ENCODE data around the gene DNAH1. TPM values are rescaled to one million over a fixed set of nuclear protein-coding genes. Genes with fewer than 3 reads are reported as not detected.

DNAH1 gene
- total RNA-seq, 5 donors from 2014 or later (not counting 1 experiment from before 2014, with no cell fraction given), result 41.5 to 72.0 (median 44.2) TPM

- H3K4me1 Mint-ChIP-seq, result no peaks in the 10 kb centered on the region
- DNase-seq (no peak), ATAC-seq (replicated peaks in 1 of 4) (no peak)
- peaks cover 9% of the 10 kb centered on the region for H3K36me3 Mint-ChIP-seq
- Histone ChIP-seq H3K27me3 (replicated peaks in 1 of 2; ENCODE audit: control insufficient read depth in 2 of 2, extremely low read depth in 1 of 2, insufficient read depth in 2 of 2, low read length in 1 of 2) (no peaks in the 10 kb centered on the region), H3K4me1 (ENCODE audit: control insufficient read depth in 1 of 2, extremely low read depth in 1 of 2, insufficient read depth in 2 of 2, low read length in 2 of 2) (no peaks in the 10 kb centered on the region), H3K9me3 (no peaks in the 10 kb centered on the region), H3K36me3 (ENCODE audit: control insufficient read depth in 2 of 2, extremely low read depth in 1 of 2, insufficient read depth in 1 of 2, low read length in 1 of 2) (peaks cover 7 to 8% of the 10 kb centered on the region in 2 donors), H3K27ac (ENCODE audit: low read length) (no peak overlapping the region), H3K4me3 (ENCODE audit: control insufficient read depth in 1 of 2, extremely low read depth in 1 of 2, low read length in 1 of 2) (no peak overlapping the region)
- CTCF ChIA-PET, result no interaction called here
- H3K9me3 Mint-ChIP-seq, result no peaks in the 10 kb centered on the region
- H3K4me3 Mint-ChIP-seq, result no peak overlapping the region
- no peaks in the 10 kb centered on the region for H3K27me3 Mint-ChIP-seq
- WGBS (ENCODE audit: insufficient coverage), result over 99% methylated on average over 9 of the region's 10 CpGs
- POLR2A ChIA-PET, result interaction anchor here in 1 of 2 donors (0.5 kb wide), 1 partner anchor 301 kb away, joined by 8 read pairs; no protein-coding TSS in a partner anchor
- no peak overlapping the region for H3K27ac Mint-ChIP-seq
These were observed 63.5 kb downstream of the DNAH1 start for GRCh38 chr3:52379610-52380009.

GRCh38 chr3:52380023-52380422 is 63.9 kb downstream of the DNAH1 start:
- CTCF ChIA-PET, result no interaction called here
- Mint-ChIP-seq H3K27me3 (no peaks in the 10 kb centered on the region), H3K9me3 (no peaks in the 10 kb centered on the region), H3K4me1 (no peaks in the 10 kb centered on the region), H3K27ac (no peak overlapping the region), H3K4me3 (no peak overlapping the region), H3K36me3 (peaks cover 9% of the 10 kb centered on the region)
- H3K36me3 ChIP-seq (ENCODE audit: control insufficient read depth in 2 of 2, extremely low read depth in 1 of 2, insufficient read depth in 1 of 2, low read length in 1 of 2), result peaks cover 8% of the 10 kb centered on the region in 2 donors
- POLR2A ChIA-PET, result no interaction called here
- no peak overlapping the region for H3K4me3 ChIP-seq (ENCODE audit: control insufficient read depth in 1 of 2, extremely low read depth in 1 of 2, low read length in 1 of 2)
- H3K9me3 ChIP-seq, result no peaks in the 10 kb centered on the region
- H3K4me1 ChIP-seq (ENCODE audit: control insufficient read depth in 1 of 2, extremely low read depth in 1 of 2, insufficient read depth in 2 of 2, low read length in 2 of 2), result no peaks in the 10 kb centered on the region
- H3K27me3 ChIP-seq (replicated peaks in 1 of 2; ENCODE audit: control insufficient read depth in 2 of 2, extremely low read depth in 1 of 2, insufficient read depth in 2 of 2, low read length in 1 of 2), result no peaks in the 10 kb centered on the region
- no peak for ATAC-seq (replicated peaks in 1 of 4)
- 80% methylated on average over 8 of the region's 10 CpGs for WGBS (ENCODE audit: insufficient coverage)
- no peak for DNase-seq
- no peak overlapping the region for H3K27ac ChIP-seq (ENCODE audit: low read length)

GRCh38 chr3:52381623-52382022 is 65.5 kb downstream of the DNAH1 start:
- H3K27ac ChIP-seq (ENCODE audit: low read length), result no peak overlapping the region
- ChIA-PET POLR2A (no interaction called here), CTCF (no interaction called here)
- Mint-ChIP-seq H3K36me3 (no peaks in the 10 kb centered on the region), H3K4me1 (no peaks in the 10 kb centered on the region), H3K9me3 (no peaks in the 10 kb centered on the region), H3K4me3 (no peak overlapping the region), H3K27ac (no peak overlapping the region), H3K27me3 (no peaks in the 10 kb centered on the region)
- peaks cover 3 to 9% of the 10 kb centered on the region in 2 donors for H3K36me3 ChIP-seq (ENCODE audit: control insufficient read depth in 2 of 2, extremely low read depth in 1 of 2, insufficient read depth in 1 of 2, low read length in 1 of 2)
- no peaks in the 10 kb centered on the region for H3K9me3 ChIP-seq
- no peak overlapping the region for H3K4me3 ChIP-seq (ENCODE audit: control insufficient read depth in 1 of 2, extremely low read depth in 1 of 2, low read length in 1 of 2)
- ATAC-seq (replicated peaks in 1 of 4) (no peak), DNase-seq (no peak)
- no peaks in the 10 kb centered on the region for H3K4me1 ChIP-seq (ENCODE audit: control insufficient read depth in 1 of 2, extremely low read depth in 1 of 2, insufficient read depth in 2 of 2, low read length in 2 of 2)
- 92% methylated on average over 18 of the region's 18 CpGs for WGBS (ENCODE audit: insufficient coverage)
- no peaks in the 10 kb centered on the region for H3K27me3 ChIP-seq (replicated peaks in 1 of 2; ENCODE audit: control insufficient read depth in 2 of 2, extremely low read depth in 1 of 2, insufficient read depth in 2 of 2, low read length in 1 of 2)

GRCh38 chr3:52383446-52383845 is 67.3 kb downstream of the DNAH1 start:
- Mint-ChIP-seq H3K27ac (no peak overlapping the region), H3K27me3 (no peaks in the 10 kb centered on the region), H3K36me3 (no peaks in the 10 kb centered on the region), H3K4me3 (no peak overlapping the region), H3K4me1 (no peaks in the 10 kb centered on the region), H3K9me3 (no peaks in the 10 kb centered on the region)
- Histone ChIP-seq H3K27ac (ENCODE audit: low read length) (no peak overlapping the region), H3K36me3 (ENCODE audit: control insufficient read depth in 2 of 2, extremely low read depth in 1 of 2, insufficient read depth in 1 of 2, low read length in 1 of 2) (peaks cover 6 to 19% of the 10 kb centered on the region in 2 donors), H3K4me1 (ENCODE audit: control insufficient read depth in 1 of 2, extremely low read depth in 1 of 2, insufficient read depth in 2 of 2, low read length in 2 of 2) (no peaks in the 10 kb centered on the region), H3K27me3 (replicated peaks in 1 of 2; ENCODE audit: control insufficient read depth in 2 of 2, extremely low read depth in 1 of 2, insufficient read depth in 2 of 2, low read length in 1 of 2) (no peaks in the 10 kb centered on the region), H3K4me3 (ENCODE audit: control insufficient read depth in 1 of 2, extremely low read depth in 1 of 2, low read length in 1 of 2) (no peak overlapping the region), H3K9me3 (no peaks in the 10 kb centered on the region)
- ChIA-PET CTCF (no interaction called here), POLR2A (no interaction called here)
- no peak for ATAC-seq (replicated peaks in 1 of 4)
- DNase-seq, result no peak
- WGBS (ENCODE audit: insufficient coverage), result 89% methylated on average over 14 of the region's 14 CpGs

- Mint-ChIP-seq H3K36me3 (peaks cover 4% of the 10 kb centered on the region), H3K9me3 (no peaks in the 10 kb centered on the region), H3K4me3 (no peak overlapping the region), H3K27ac (no peak overlapping the region), H3K27me3 (no peaks in the 10 kb centered on the region), H3K4me1 (no peaks in the 10 kb centered on the region)
- no peak for DNase-seq
- Histone ChIP-seq H3K4me1 (ENCODE audit: control insufficient read depth in 1 of 2, extremely low read depth in 1 of 2, insufficient read depth in 2 of 2, low read length in 2 of 2) (no peaks in the 10 kb centered on the region), H3K27me3 (replicated peaks in 1 of 2; ENCODE audit: control insufficient read depth in 2 of 2, extremely low read depth in 1 of 2, insufficient read depth in 2 of 2, low read length in 1 of 2) (no peaks in the 10 kb centered on the region), H3K36me3 (ENCODE audit: control insufficient read depth in 2 of 2, extremely low read depth in 1 of 2, insufficient read depth in 1 of 2, low read length in 1 of 2) (peaks cover 6 to 26% of the 10 kb centered on the region in 2 donors), H3K9me3 (no peaks in the 10 kb centered on the region), H3K27ac (ENCODE audit: low read length) (no peak overlapping the region), H3K4me3 (ENCODE audit: control insufficient read depth in 1 of 2, extremely low read depth in 1 of 2, low read length in 1 of 2) (no peak overlapping the region)
- POLR2A ChIA-PET, result no interaction called here
- ATAC-seq (replicated peaks in 1 of 4), result no peak
- 70% methylated on average over 7 of the region's 9 CpGs for WGBS (ENCODE audit: insufficient coverage)
- CTCF ChIA-PET, result no interaction called here
These were observed 68.1 kb downstream of the DNAH1 start for GRCh38 chr3:52384019-52384761.

- Histone ChIP-seq H3K36me3 (ENCODE audit: control insufficient read depth in 2 of 2, extremely low read depth in 1 of 2, insufficient read depth in 1 of 2, low read length in 1 of 2) (peaks cover 9 to 28% of the 10 kb centered on the region in 2 donors), H3K4me1 (ENCODE audit: control insufficient read depth in 1 of 2, extremely low read depth in 1 of 2, insufficient read depth in 2 of 2, low read length in 2 of 2) (no peaks in the 10 kb centered on the region), H3K27me3 (replicated peaks in 1 of 2; ENCODE audit: control insufficient read depth in 2 of 2, extremely low read depth in 1 of 2, insufficient read depth in 2 of 2, low read length in 1 of 2) (no peaks in the 10 kb centered on the region), H3K4me3 (ENCODE audit: control insufficient read depth in 1 of 2, extremely low read depth in 1 of 2, low read length in 1 of 2) (no peak overlapping the region), H3K9me3 (no peaks in the 10 kb centered on the region), H3K27ac (ENCODE audit: low read length) (no peak overlapping the region)
- H3K4me1 Mint-ChIP-seq, result no peaks in the 10 kb centered on the region
- no peak overlapping the region for H3K4me3 Mint-ChIP-seq
- WGBS (ENCODE audit: insufficient coverage), result 82% methylated on average over 6 of the region's 10 CpGs
- H3K36me3 Mint-ChIP-seq, result peaks cover 6% of the 10 kb centered on the region
- no peak overlapping the region for H3K27ac Mint-ChIP-seq
- no peaks in the 10 kb centered on the region for H3K9me3 Mint-ChIP-seq
- ATAC-seq (replicated peaks in 1 of 4) (no peak), DNase-seq (peak in 1 of 35 experiments; percentile 22)
- ChIA-PET POLR2A (no interaction called here), CTCF (interaction anchor here in 1 of 2 donors (0.6 kb wide), 1 partner anchor 149 kb away, joined by 3 read pairs; no protein-coding TSS in a partner anchor)
- H3K27me3 Mint-ChIP-seq, result no peaks in the 10 kb centered on the region
These were observed 69.0 kb downstream of the DNAH1 start for GRCh38 chr3:52385157-52385556.

All from T-cell (primary cell).